ENCODE data around the gene USP47. TPM values are rescaled to one million over a fixed set of nuclear protein-coding genes. Genes with fewer than 3 reads are reported as not detected.

Gene USP47
- total RNA-seq, 1 experiment from 2014 or later: 45.2 TPM

DNA sequence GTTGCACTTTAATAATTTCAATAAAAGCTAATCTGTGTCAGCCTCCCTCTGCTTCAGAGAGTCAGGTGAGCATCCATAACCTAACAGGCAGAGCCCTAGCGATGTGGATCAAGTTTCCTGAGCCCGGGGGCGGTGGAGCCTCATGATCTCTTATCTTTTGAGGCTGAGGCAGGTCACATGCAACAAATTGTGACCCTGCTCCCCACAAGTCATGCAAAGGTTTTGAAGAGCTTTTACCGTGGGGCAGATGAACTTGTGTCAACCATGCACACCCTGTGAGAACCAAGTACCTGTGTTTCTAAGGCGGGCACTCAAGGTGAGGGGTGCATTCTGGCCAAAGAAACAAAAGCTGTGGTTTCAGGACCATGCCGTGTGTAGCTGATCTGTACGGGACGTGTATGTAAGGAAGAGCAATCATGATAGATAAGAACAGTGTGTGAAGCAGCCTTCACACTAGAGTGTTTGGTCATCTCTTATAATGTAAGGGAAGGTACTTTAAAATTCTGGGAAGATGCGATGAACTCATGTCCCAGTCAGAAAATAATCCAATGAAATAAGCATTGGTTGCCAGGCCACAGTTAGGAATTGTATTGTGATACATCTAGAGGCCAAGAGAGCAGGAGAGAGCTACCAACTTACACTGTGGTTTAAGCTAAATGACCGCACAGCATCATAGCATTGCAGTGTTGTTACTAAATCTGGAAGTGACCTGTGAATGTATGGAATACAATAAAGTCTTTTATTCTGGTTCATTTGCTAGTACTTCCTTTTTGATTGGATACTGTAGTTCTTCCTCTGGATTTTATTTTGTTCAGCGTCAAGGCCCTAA, 116.8 kb downstream of the USP47 start:
- Histone ChIP-seq H3K4me1 (ENCODE audit: insufficient read depth, low read length) (0 out of 2 replicates have a peak, but pooled peaks cover 12% of the 10 kb centered on the region), H3F3A (ENCODE audit: low read length, unreplicated experiment) (no peaks in the 10 kb centered on the region), H3K4me3 (ENCODE audit: low read length) (no peak overlapping the region), H3K36me3 (ENCODE audit: low read depth, low read length) (peaks cover 24% of the 10 kb centered on the region), H3K9me3 (ENCODE audit: low read length) (no peaks in the 10 kb centered on the region), H3K27ac (ENCODE audit: low read length) (no peak overlapping the region), H3K9me2 (replicated peaks; ENCODE audit: low read length) (no peaks in the 10 kb centered on the region), H3K79me2 (ENCODE audit: low read length) (no peaks in the 10 kb centered on the region), H3K4me2 (ENCODE audit: low read length) (no peak overlapping the region), H4K20me1 (ENCODE audit: low read length) (no peaks in the 10 kb centered on the region), H3K9ac (ENCODE audit: low read length) (no peak overlapping the region), H3K27me3 (ENCODE audit: low read length) (no peaks in the 10 kb centered on the region), H2AFZ (ENCODE audit: low read length) (no peak overlapping the region)
- no TSS peak for BruUV-seq (replicated peaks)
- no peak for TF ChIP-seq CTCF (conservative IDR thresholded peaks at IDR 0.05; ENCODE audit: low read depth, low read length)
- no peak for TF ChIP-seq EZH2 (IDR thresholded peaks at IDR 0.05; ENCODE audit: low read length, unreplicated experiment)
- TF ChIP-seq EZH2phosphoT487 (IDR thresholded peaks at IDR 0.05; ENCODE audit: borderline replicate concordance, low read length): no peak
- ATAC-seq (no peak), DNase-seq (no peak)
- intact Hi-C loops (cut with micrococcal nuclease): no loop called here
- CTCF ChIA-PET: no interaction called here
- POLR2A ChIA-PET (ENCODE audit: unreplicated experiment): no interaction called here

DNA sequence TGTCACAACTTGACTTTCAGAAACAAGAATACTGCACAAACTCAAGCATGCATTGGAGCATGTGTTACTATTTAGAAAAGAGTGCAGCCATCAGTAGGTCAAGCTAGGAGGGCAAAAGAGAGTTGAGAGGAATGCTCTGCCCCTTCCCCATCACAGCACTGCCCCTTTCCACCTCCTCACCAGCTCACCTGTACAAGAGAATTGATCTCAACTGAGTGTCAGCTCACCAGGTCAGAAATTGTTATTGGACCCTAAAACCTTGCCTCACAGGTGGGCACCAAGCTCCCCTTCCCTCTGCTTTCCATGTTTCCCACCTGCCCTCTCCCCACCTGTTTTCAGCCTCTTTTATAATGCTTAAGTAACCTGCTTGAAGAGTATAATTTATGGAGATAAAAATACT, 117.8 kb downstream of the USP47 start:
- Histone ChIP-seq H3K9me2 (replicated peaks; ENCODE audit: low read length) (no peaks in the 10 kb centered on the region), H3K4me3 (ENCODE audit: low read length) (no peak overlapping the region), H3K27me3 (ENCODE audit: low read length) (no peaks in the 10 kb centered on the region), H3K27ac (ENCODE audit: low read length) (no peak overlapping the region), H3K9me3 (ENCODE audit: low read length) (no peaks in the 10 kb centered on the region), H3K79me2 (ENCODE audit: low read length) (no peaks in the 10 kb centered on the region), H3F3A (ENCODE audit: low read length, unreplicated experiment) (no peaks in the 10 kb centered on the region), H4K20me1 (ENCODE audit: low read length) (no peaks in the 10 kb centered on the region), H3K4me2 (ENCODE audit: low read length) (no peak overlapping the region), H3K9ac (ENCODE audit: low read length) (no peak overlapping the region), H3K36me3 (ENCODE audit: low read depth, low read length) (peaks cover 22% of the 10 kb centered on the region), H2AFZ (ENCODE audit: low read length) (no peak overlapping the region), H3K4me1 (ENCODE audit: insufficient read depth, low read length) (0 out of 2 replicates have a peak, but pooled peaks cover 12% of the 10 kb centered on the region)
- TF ChIP-seq EZH2 (IDR thresholded peaks at IDR 0.05; ENCODE audit: low read length, unreplicated experiment) (no peak), EZH2phosphoT487 (IDR thresholded peaks at IDR 0.05; ENCODE audit: borderline replicate concordance, low read length) (no peak), CTCF (conservative IDR thresholded peaks at IDR 0.05; ENCODE audit: low read depth, low read length) (no peak)
- no peak for DNase-seq
- CTCF ChIA-PET: no interaction called here
- POLR2A ChIA-PET (ENCODE audit: unreplicated experiment): no interaction called here
- BruUV-seq (replicated peaks): no TSS peak
- intact Hi-C loops (cut with micrococcal nuclease): no loop called here
- ATAC-seq: no peak

DNA sequence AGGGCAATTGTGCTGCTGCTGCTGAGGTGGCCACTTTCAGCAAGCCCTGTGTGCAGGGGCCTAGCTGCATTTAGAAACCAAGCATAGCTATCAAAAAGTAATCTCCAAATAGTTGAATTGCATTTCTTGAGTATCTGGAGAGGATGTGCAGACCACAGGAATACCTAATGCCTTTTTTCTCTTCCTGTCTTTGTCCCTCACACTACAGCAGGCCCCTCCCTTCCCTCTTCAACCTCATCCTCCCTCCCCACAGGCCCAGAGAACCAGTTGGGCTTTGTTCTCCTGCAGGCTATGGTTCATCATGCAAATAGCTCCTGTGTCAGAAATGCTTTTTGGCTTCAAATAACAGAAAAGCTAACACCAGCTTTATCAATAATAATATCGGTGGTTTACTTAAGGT, 118.9 kb downstream of the USP47 start:
- Histone ChIP-seq H3F3A (ENCODE audit: low read length, unreplicated experiment) (no peaks in the 10 kb centered on the region), H3K4me1 (ENCODE audit: insufficient read depth, low read length) (0 out of 2 replicates have a peak, but pooled peaks cover 7% of the 10 kb centered on the region), H4K20me1 (ENCODE audit: low read length) (no peaks in the 10 kb centered on the region), H3K9me3 (ENCODE audit: low read length) (no peaks in the 10 kb centered on the region), H2AFZ (ENCODE audit: low read length) (no peak overlapping the region), H3K4me2 (ENCODE audit: low read length) (no peak overlapping the region), H3K36me3 (ENCODE audit: low read depth, low read length) (peaks cover 15% of the 10 kb centered on the region), H3K9ac (ENCODE audit: low read length) (no peak overlapping the region), H3K27me3 (ENCODE audit: low read length) (no peaks in the 10 kb centered on the region), H3K9me2 (replicated peaks; ENCODE audit: low read length) (no peaks in the 10 kb centered on the region), H3K79me2 (ENCODE audit: low read length) (no peaks in the 10 kb centered on the region), H3K27ac (ENCODE audit: low read length) (no peak overlapping the region), H3K4me3 (ENCODE audit: low read length) (no peak overlapping the region)
- DNase-seq (no peak), ATAC-seq (no peak)
- ChIA-PET CTCF (no interaction called here), POLR2A (ENCODE audit: unreplicated experiment) (no interaction called here)
- no TSS peak for BruUV-seq (replicated peaks)
- intact Hi-C loops (cut with micrococcal nuclease): no loop called here
- TF ChIP-seq CTCF (conservative IDR thresholded peaks at IDR 0.05; ENCODE audit: low read depth, low read length) (no peak), EZH2phosphoT487 (IDR thresholded peaks at IDR 0.05; ENCODE audit: borderline replicate concordance, low read length) (no peak), EZH2 (IDR thresholded peaks at IDR 0.05; ENCODE audit: low read length, unreplicated experiment) (no peak)

All from PC-3 (cell line).